Heart left ventricle (tissue), 13 donors: Measurements from ENCODE around the gene IQGAP2.

Experiments used
- POLR2A ChIP-seq, 2 donors: fragments of 450-650 bp; IDR thresholded peaks; one replicate each; pipeline ENCODE4 v1.6.1; 2017; ENCODE audit warnings: antibody characterized with exemption in 2 of 2, mild to moderate bottlenecking in 2 of 2, moderate library complexity in 2 of 2
- TF ChIP-seq, protein P1 (sequence below), 12 donors: fragments of 200-600 bp; sonication (generic) in 4 of 12; IDR thresholded peaks; one replicate each; pipeline versions ENCODE4 v1.5.0 to v1.8.0; 2018 to 2022; ENCODE audit warnings: antibody characterized with exemption in 12 of 12, mild to moderate bottlenecking in 5 of 12
- donor health status: ischemic (EF 13 %, LVEDD 7.1; RV severe dilation, severe dysfunction).
- donor health status: DM: no; HTN: yes; CAD: no.
- donor health status: DM: no; HTN: no; CAD: no.
- donor health status: ischemic (EF 25% LVEDD 6.9; RV normal size, moderate dysfunction).
- donor health status: ischemic (EF 25% LVEDD 5.7; RV mildly dilated, moderate dysfunction).
- donor health status: ischemic (EF 35%, LVEDD 5.7; RV mildly dilated, moderate dysfunction).
- donor health status: nonischemic (EF 11% LVEDD 7.7; RV severe dilation, severe dysfunction).
- donor health status: DM: yes; HTN: yes; CAD: no.
- donor health status: PGD.
- donor health status: ischemic (EF 29% LVEDD 5.4; RV normal size, mild dysfunction).
- donor health status: nonischemic (EF 23%, LVEDD 6.1; RV moderate dilation, normal function).

DNA sequence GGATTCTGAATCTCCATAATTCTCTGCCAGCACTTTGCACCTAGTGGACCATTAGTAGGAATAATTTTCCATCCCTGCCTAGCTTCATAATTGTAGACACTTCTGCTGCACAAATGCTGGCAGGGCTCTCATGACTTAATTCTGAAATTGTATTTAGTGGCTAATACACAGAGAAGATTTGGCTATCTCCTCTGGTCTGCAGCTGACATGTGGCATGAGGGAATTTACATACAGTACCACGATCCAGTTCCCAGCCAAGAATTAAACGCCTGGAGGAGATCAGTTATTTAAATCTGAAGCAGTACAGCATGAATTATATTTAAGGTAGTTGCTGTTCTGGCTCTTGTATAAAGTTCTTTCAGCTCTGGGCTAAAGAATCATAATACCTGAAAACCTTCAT lies 46.5 kb downstream of the IQGAP2 start:
- TF ChIP-seq, protein P1, sequence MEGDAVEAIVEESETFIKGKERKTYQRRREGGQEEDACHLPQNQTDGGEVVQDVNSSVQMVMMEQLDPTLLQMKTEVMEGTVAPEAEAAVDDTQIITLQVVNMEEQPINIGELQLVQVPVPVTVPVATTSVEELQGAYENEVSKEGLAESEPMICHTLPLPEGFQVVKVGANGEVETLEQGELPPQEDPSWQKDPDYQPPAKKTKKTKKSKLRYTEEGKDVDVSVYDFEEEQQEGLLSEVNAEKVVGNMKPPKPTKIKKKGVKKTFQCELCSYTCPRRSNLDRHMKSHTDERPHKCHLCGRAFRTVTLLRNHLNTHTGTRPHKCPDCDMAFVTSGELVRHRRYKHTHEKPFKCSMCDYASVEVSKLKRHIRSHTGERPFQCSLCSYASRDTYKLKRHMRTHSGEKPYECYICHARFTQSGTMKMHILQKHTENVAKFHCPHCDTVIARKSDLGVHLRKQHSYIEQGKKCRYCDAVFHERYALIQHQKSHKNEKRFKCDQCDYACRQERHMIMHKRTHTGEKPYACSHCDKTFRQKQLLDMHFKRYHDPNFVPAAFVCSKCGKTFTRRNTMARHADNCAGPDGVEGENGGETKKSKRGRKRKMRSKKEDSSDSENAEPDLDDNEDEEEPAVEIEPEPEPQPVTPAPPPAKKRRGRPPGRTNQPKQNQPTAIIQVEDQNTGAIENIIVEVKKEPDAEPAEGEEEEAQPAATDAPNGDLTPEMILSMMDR (IDR thresholded peaks at IDR 0.05), result no peak
- no peak for TF ChIP-seq POLR2A (IDR thresholded peaks at IDR 0.05)
